Measurements from ENCODE around the gene INAFM1. TPM values are rescaled to one million over a fixed set of nuclear protein-coding genes. Genes with fewer than 3 reads are reported as not detected.
A peak's percentile ranks its signal among the peaks of the same experiment; 100 is the strongest.

Gene INAFM1
- total and polyA plus RNA-seq, 9 of the 15 experiments (the other 6 are each of a cell fraction or from before 2014, with no cell fraction given) = 0.71 to 30.9 (median 3.1) TPM

DNA sequence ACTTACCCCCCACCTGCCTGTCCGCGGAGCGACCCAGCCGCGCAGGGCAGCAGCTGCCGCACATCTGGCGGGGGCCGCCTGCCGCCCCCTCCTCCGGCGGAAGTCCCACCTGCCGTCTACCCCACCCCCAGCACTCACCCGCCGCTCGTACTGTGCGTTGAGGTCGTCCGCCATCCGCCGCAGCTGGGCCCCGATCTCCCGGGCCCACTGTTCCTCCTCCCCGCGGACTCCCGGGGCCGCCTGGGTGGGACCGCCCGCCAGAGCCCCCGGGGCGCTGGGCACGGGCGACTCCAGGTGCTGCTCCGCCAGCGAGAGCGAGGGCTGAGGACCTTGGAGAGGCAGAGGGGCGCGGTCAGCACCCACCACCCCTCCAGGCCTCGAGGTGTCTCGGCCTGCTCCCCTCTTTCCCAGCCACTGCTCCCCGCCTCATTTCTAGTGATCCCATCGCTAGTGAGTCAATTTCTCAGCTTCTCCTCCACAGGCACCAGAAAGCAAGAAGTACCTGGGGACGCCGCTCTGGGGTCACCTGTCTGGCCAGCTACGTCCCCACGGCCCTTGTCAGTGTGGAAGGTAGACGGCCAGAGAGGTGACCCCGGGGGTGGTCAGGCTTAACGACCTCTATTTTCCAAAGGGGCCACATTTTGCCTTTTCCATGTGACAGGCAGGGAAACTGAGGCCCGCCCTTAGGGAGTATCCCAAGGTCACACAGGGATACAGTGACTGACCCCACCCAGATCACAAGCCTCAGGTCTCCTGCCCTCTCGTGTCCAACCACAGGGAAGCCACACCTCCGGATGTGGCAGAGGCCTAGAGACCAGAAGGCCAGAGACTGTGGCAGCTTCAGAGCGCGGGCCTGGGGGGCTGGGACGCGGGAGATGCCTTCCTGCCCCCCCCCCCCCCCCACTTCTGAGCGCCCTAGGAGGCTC is 48.0 kb upstream of the INAFM1 start (continued):
- peak; percentile 99 for TF ChIP-seq PCBP1 (IDR thresholded peaks at IDR 0.05; ENCODE audit: low read depth, low read length, poor library complexity, severe bottlenecking)
- TF ChIP-seq, protein P1, sequence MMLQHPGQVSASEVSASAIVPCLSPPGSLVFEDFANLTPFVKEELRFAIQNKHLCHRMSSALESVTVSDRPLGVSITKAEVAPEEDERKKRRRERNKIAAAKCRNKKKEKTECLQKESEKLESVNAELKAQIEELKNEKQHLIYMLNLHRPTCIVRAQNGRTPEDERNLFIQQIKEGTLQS (IDR thresholded peaks at IDR 0.05) = no peak
- TF ChIP-seq, protein P1 (CRISPR knock-in tag; conservative IDR thresholded peaks at IDR 0.05) = 0 out of 2 replicates have a peak, but pooled peaks have one; percentile 60
- TF ChIP-seq ZNF431 (CRISPR knock-in tag; IDR thresholded peaks at IDR 0.05) = no peak
- TF ChIP-seq CHD2 (IDR thresholded peaks at IDR 0.05; ENCODE audit: low read depth, low read length) = no peak
- TF ChIP-seq, protein P2, sequence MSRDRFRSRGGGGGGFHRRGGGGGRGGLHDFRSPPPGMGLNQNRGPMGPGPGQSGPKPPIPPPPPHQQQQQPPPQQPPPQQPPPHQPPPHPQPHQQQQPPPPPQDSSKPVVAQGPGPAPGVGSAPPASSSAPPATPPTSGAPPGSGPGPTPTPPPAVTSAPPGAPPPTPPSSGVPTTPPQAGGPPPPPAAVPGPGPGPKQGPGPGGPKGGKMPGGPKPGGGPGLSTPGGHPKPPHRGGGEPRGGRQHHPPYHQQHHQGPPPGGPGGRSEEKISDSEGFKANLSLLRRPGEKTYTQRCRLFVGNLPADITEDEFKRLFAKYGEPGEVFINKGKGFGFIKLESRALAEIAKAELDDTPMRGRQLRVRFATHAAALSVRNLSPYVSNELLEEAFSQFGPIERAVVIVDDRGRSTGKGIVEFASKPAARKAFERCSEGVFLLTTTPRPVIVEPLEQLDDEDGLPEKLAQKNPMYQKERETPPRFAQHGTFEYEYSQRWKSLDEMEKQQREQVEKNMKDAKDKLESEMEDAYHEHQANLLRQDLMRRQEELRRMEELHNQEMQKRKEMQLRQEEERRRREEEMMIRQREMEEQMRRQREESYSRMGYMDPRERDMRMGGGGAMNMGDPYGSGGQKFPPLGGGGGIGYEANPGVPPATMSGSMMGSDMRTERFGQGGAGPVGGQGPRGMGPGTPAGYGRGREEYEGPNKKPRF (IDR thresholded peaks at IDR 0.05; ENCODE audit: low read depth, low read length) = no peak
- TF ChIP-seq, protein P3, sequence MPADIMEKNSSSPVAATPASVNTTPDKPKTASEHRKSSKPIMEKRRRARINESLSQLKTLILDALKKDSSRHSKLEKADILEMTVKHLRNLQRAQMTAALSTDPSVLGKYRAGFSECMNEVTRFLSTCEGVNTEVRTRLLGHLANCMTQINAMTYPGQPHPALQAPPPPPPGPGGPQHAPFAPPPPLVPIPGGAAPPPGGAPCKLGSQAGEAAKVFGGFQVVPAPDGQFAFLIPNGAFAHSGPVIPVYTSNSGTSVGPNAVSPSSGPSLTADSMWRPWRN (IDR thresholded peaks at IDR 0.05; ENCODE audit: low read depth) = no peak
- TF ChIP-seq POLR2B (IDR thresholded peaks at IDR 0.05; ENCODE audit: low read depth, partially characterized antibody) = peak; percentile 92
- TF ChIP-seq, protein P4, sequence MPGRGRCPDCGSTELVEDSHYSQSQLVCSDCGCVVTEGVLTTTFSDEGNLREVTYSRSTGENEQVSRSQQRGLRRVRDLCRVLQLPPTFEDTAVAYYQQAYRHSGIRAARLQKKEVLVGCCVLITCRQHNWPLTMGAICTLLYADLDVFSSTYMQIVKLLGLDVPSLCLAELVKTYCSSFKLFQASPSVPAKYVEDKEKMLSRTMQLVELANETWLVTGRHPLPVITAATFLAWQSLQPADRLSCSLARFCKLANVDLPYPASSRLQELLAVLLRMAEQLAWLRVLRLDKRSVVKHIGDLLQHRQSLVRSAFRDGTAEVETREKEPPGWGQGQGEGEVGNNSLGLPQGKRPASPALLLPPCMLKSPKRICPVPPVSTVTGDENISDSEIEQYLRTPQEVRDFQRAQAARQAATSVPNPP (IDR thresholded peaks at IDR 0.05; ENCODE audit: borderline replicate concordance, insufficient read depth, insufficient read length) = no peak
- no peak for TF ChIP-seq ESRRB (CRISPR knock-in tag; IDR thresholded peaks at IDR 0.05; ENCODE audit: borderline replicate concordance)
- TF ChIP-seq STAG1 (CRISPR knock-in tag; IDR thresholded peaks at IDR 0.05; ENCODE audit: borderline replicate concordance) = 0 out of 2 replicates have a peak, but pooled peaks have one; percentile 11
- TF ChIP-seq FOSL1 (tag; conservative IDR thresholded peaks at IDR 0.05) = 0 out of 2 replicates have a peak, but pooled peaks have one; percentile 15
- TF ChIP-seq POU5F1 (IDR thresholded peaks at IDR 0.05; ENCODE audit: borderline replicate concordance, low read depth, low read length, partially characterized antibody) = no peak
- TF ChIP-seq, protein P5, sequence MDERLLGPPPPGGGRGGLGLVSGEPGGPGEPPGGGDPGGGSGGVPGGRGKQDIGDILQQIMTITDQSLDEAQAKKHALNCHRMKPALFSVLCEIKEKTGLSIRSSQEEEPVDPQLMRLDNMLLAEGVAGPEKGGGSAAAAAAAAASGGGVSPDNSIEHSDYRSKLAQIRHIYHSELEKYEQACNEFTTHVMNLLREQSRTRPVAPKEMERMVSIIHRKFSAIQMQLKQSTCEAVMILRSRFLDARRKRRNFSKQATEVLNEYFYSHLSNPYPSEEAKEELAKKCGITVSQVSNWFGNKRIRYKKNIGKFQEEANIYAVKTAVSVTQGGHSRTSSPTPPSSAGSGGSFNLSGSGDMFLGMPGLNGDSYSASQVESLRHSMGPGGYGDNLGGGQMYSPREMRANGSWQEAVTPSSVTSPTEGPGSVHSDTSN (CRISPR knock-in tag; IDR thresholded peaks at IDR 0.05; ENCODE audit: low read depth) = no peak
- TF ChIP-seq, protein P5 (tag; conservative IDR thresholded peaks at IDR 0.05; ENCODE audit: low read depth) = no peak
- no peak for TF ChIP-seq TSC22D4 (tag; IDR thresholded peaks at IDR 0.05)
- peak; percentile 85; the same call in 1 of the 2 replicates for TF ChIP-seq RBM15 (IDR thresholded peaks at IDR 0.05; ENCODE audit: insufficient read depth, low read length)
- TF ChIP-seq CBFA2T2 (conservative IDR thresholded peaks at IDR 0.05) = peak; percentile 42
- peak; percentile 48; the same call in 1 of the 2 replicates for TF ChIP-seq HNRNPL (IDR thresholded peaks at IDR 0.05; ENCODE audit: low read depth, low read length)

All from K562 (cell line).